Smooth muscle cell (in vitro differentiated cells): ENCODE data around the gene ZNF724. TPM values are rescaled to one million over a fixed set of nuclear protein-coding genes. Genes with fewer than 3 reads are reported as not detected.

Experiments used
- DNase-seq: peaks from one replicate; lab custom pipeline; 2025; ENCODE audit not compliant: unreplicated experiment; lab: John Stamatoyannopoulos, UW
- H2AFZ ChIP-seq: fragments of 200-600 bp; sonication (generic); 2 replicates; pipeline ENCODE4 v1.6.0; 2016; ENCODE audit warnings: antibody characterized with exemption, low read depth, mild to moderate bottlenecking
- H3F3A ChIP-seq: fragments of 200-600 bp; sonication (generic); 2 replicates; pipeline ENCODE4 v1.6.0; 2017; ENCODE audit warnings: antibody characterized with exemption, low read depth
- H3K27ac ChIP-seq: fragments of 200-600 bp; sonication (generic); 2 replicates; pipeline ENCODE4 v1.5.1; 2016; ENCODE audit warnings: low read depth, mild to moderate bottlenecking
- H3K27me3 ChIP-seq: fragments of 200-600 bp; sonication (generic); 2 replicates; pipeline ENCODE4 v1.6.1; 2016; ENCODE audit warnings: low read depth, mild to moderate bottlenecking
- H3K36me3 ChIP-seq: fragments of 200-600 bp; sonication (generic); 2 replicates; pipeline ENCODE4 v1.5.1; 2016; ENCODE audit warnings: low read depth
- H3K4me1 ChIP-seq: fragments of 200-600 bp; sonication (generic); 2 replicates; pipeline ENCODE4 v1.5.1; 2016; ENCODE audit warnings: low read depth
- H3K4me2 ChIP-seq: fragments of 200-600 bp; sonication (generic); 2 replicates; pipeline ENCODE4 v1.6.0; 2016; ENCODE audit warnings: mild to moderate bottlenecking
- H3K4me3 ChIP-seq: fragments of 200-600 bp; sonication (generic); 2 replicates; pipeline ENCODE4 v1.5.1; 2016; ENCODE audit warnings: mild to moderate bottlenecking
- H3K79me2 ChIP-seq: fragments of 200-600 bp; sonication (generic); 2 replicates; pipeline ENCODE4 v1.6.0; 2016; ENCODE audit warnings: low read depth, mild to moderate bottlenecking
- H3K9ac ChIP-seq: fragments of 200-600 bp; sonication (generic); 2 replicates; pipeline ENCODE4 v1.6.0; 2016; ENCODE audit warnings: low read depth
- H3K9me3 ChIP-seq: fragments of 200-600 bp; sonication (generic); replicated peaks from 2 replicates; pipeline ENCODE4 v1.5.1; 2016; ENCODE audit warnings: low read depth
- H4K20me1 ChIP-seq: fragments of 200-600 bp; sonication (generic); 2 replicates; pipeline ENCODE4 v1.6.0; 2016; ENCODE audit warnings: low read depth
- CTCF ChIP-seq: fragments of 200-600 bp; sonication (generic); IDR thresholded peaks from 2 replicates; pipeline ENCODE4 v1.5.1; 2017; ENCODE audit warnings: borderline replicate concordance, mild to moderate bottlenecking, antibody characterized with exemption; ENCODE audit not compliant: insufficient read depth, poor library complexity, severe bottlenecking
- WGBS: methylation state at CpG from one replicate; pipeline ENCODE4 v1.1.7; 2016; ENCODE audit warnings: low lambda C conversion rate; 5-methylcytosine and 5-hydroxymethylcytosine counted together
- polyA plus RNA-seq: library from polyadenylated mRNA; unstranded; fragments of >200 nt; fragmentation: Nextera tagmentation; extraction: Ambion mirVana; gene quantifications from 2 replicates; pipeline ENCODE4 v1.2.1, GENCODE V29; 2016
- total RNA-seq: library from RNA; depleted of rRNA; stranded (reverse); fragments of >200 nt; gene quantifications from 2 replicates; pipeline ENCODE4 v1.2.3, GENCODE V29; 2014

ZNF724 gene
- total and polyA plus RNA-seq, 2 experiments from 2014 or later = 2.3 to 8.6 TPM

- Histone ChIP-seq H3K27ac (no peak overlapping the region), H3F3A (no peaks in the 10 kb centered on the region), H3K27me3 (no peaks in the 10 kb centered on the region), H3K4me3 (no peak overlapping the region), H3K36me3 (peaks cover 29% of the 10 kb centered on the region), H3K79me2 (peaks cover 66% of the 10 kb centered on the region), H3K9ac (no peak overlapping the region), H4K20me1 (no peaks in the 10 kb centered on the region), H3K9me3 (peaks cover 17% of the 10 kb centered on the region), H2AFZ (no peak overlapping the region), H3K4me1 (no peaks in the 10 kb centered on the region), H3K4me2 (no peak overlapping the region)
- 48% methylated on average over 1 of the region's 1 CpG for WGBS
- no peak for TF ChIP-seq CTCF
- DNase-seq = no peak
These were observed 8.8 kb downstream of the ZNF724 start for GRCh38 chr19:23241419-23241818.

GRCh38 chr19:23222998-23223652 lies 27.1 kb downstream of the ZNF724 start:
- WGBS = 100% methylated on average over 3 of the region's 3 CpGs
- Histone ChIP-seq H3K79me2 (no peaks in the 10 kb centered on the region), H3F3A (no peaks in the 10 kb centered on the region), H3K9me3 (peaks cover 82% of the 10 kb centered on the region), H3K36me3 (peaks cover 49% of the 10 kb centered on the region), H3K9ac (no peak overlapping the region), H3K4me2 (no peak overlapping the region), H3K27me3 (no peaks in the 10 kb centered on the region), H4K20me1 (no peaks in the 10 kb centered on the region), H2AFZ (no peak overlapping the region), H3K27ac (no peak overlapping the region), H3K4me1 (no peaks in the 10 kb centered on the region), H3K4me3 (peak overlapping the region; percentile 12)
- no peak for DNase-seq
- no peak for TF ChIP-seq CTCF

- H3K27me3 ChIP-seq = no peaks in the 10 kb centered on the region
- 97% methylated on average over 39 of the region's 39 CpGs for WGBS
- no peak overlapping the region for H3K27ac ChIP-seq
- no peak for DNase-seq
- H3F3A ChIP-seq = no peaks in the 10 kb centered on the region
- no peaks in the 10 kb centered on the region for H3K4me1 ChIP-seq
- H3K4me3 ChIP-seq = no peak overlapping the region
- no peaks in the 10 kb centered on the region for H4K20me1 ChIP-seq
- no peak overlapping the region for H3K9ac ChIP-seq
- H3K4me2 ChIP-seq = no peak overlapping the region
- TF ChIP-seq CTCF = no peak
- no peaks in the 10 kb centered on the region for H3K9me3 ChIP-seq
- no peaks in the 10 kb centered on the region for H3K79me2 ChIP-seq
- no peaks in the 10 kb centered on the region for H3K36me3 ChIP-seq
- H2AFZ ChIP-seq = no peak overlapping the region
These were observed 46.3 kb downstream of the ZNF724 start for GRCh38 chr19:23203841-23204344.

GRCh38 chr19:23190341-23190740 lies 59.9 kb downstream of the ZNF724 start:
- H3K4me1 ChIP-seq = no peaks in the 10 kb centered on the region
- no peak for DNase-seq
- H4K20me1 ChIP-seq = no peaks in the 10 kb centered on the region
- H3K4me3 ChIP-seq = no peak overlapping the region
- H3K36me3 ChIP-seq = no peaks in the 10 kb centered on the region
- H3K79me2 ChIP-seq = no peaks in the 10 kb centered on the region
- no peak for TF ChIP-seq CTCF
- no peaks in the 10 kb centered on the region for H3K9me3 ChIP-seq
- H3K27me3 ChIP-seq = no peaks in the 10 kb centered on the region
- no peak overlapping the region for H3K27ac ChIP-seq
- H2AFZ ChIP-seq = no peak overlapping the region
- H3K9ac ChIP-seq = no peak overlapping the region
- 87% methylated on average over 9 of the region's 9 CpGs for WGBS
- no peak overlapping the region for H3K4me2 ChIP-seq
- no peaks in the 10 kb centered on the region for H3F3A ChIP-seq
